Rectal smooth muscle tissue (tissue), 1 donor: ENCODE data around the gene TXNRD2.

Experiments used
- H3K27ac ChIP-seq: one replicate; pipeline ENCODE4 v1.7.0; 2013; ENCODE audit warnings: low read depth, low read length, inconsistent platforms
- H3K27me3 ChIP-seq: one replicate; pipeline ENCODE4 v1.7.0; 2013; ENCODE audit warnings: low read length; ENCODE audit not compliant: control insufficient read depth, insufficient read depth
- H3K36me3 ChIP-seq: one replicate; pipeline ENCODE4 v1.7.0; 2013; ENCODE audit warnings: low read length; ENCODE audit not compliant: control insufficient read depth, insufficient read depth
- H3K4me1 ChIP-seq: one replicate; pipeline ENCODE4 v1.7.0; 2013; ENCODE audit warnings: low read length; ENCODE audit not compliant: control insufficient read depth, insufficient read depth
- H3K4me3 ChIP-seq: one replicate; pipeline ENCODE4 v1.7.0; 2013; ENCODE audit warnings: low read length
- H3K9ac ChIP-seq: one replicate; pipeline ENCODE4 v1.7.0; 2013; ENCODE audit warnings: low read length

TXNRD2 gene

DNA sequence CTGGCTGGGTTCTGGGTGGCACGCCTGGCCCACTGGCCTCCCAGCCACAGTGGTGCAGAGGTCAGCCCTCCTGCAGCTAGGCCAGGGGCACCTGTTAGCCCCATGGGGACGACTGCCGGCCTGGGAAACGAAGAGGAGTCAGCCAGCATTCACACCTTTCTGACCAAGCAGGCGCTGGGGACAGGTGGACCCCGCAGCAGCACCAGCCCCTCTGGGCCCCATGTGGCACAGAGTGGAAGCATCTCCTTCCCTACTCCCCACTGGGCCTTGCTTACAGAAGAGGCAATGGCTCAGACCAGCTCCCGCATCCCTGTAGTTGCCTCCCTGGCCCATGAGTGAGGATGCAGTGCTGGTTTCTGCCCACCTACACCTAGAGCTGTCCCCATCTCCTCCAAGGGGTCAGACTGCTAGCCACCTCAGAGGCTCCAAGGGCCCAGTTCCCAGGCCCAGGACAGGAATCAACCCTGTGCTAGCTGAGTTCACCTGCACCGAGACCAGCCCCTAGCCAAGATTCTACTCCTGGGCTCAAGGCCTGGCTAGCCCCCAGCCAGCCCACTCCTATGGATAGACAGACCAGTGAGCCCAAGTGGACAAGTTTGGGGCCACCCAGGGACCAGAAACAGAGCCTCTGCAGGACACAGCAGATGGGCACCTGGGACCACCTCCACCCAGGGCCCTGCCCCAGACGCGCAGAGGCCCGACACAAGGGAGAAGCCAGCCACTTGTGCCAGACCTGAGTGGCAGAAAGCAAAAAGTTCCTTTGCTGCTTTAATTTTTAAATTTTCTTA lies 27.7 kb upstream of the TXNRD2 start:
- H3K27me3 ChIP-seq: no peaks in the 10 kb centered on the region
- H3K4me1 ChIP-seq: no peaks in the 10 kb centered on the region
- no peak overlapping the region for H3K9ac ChIP-seq
- H3K27ac ChIP-seq: no peak overlapping the region
- H3K4me3 ChIP-seq: no peak overlapping the region
- peaks cover 28% of the 10 kb centered on the region for H3K36me3 ChIP-seq

- no peaks in the 10 kb centered on the region for H3K27me3 ChIP-seq
- H3K36me3 ChIP-seq: peaks cover 34% of the 10 kb centered on the region
- H3K4me1 ChIP-seq: no peaks in the 10 kb centered on the region
- no peak overlapping the region for H3K4me3 ChIP-seq
- H3K27ac ChIP-seq: no peak overlapping the region
- H3K9ac ChIP-seq: no peak overlapping the region
Observed at GRCh38 chr22:19968450-19968891, 26.9 kb upstream of the TXNRD2 start.

DNA sequence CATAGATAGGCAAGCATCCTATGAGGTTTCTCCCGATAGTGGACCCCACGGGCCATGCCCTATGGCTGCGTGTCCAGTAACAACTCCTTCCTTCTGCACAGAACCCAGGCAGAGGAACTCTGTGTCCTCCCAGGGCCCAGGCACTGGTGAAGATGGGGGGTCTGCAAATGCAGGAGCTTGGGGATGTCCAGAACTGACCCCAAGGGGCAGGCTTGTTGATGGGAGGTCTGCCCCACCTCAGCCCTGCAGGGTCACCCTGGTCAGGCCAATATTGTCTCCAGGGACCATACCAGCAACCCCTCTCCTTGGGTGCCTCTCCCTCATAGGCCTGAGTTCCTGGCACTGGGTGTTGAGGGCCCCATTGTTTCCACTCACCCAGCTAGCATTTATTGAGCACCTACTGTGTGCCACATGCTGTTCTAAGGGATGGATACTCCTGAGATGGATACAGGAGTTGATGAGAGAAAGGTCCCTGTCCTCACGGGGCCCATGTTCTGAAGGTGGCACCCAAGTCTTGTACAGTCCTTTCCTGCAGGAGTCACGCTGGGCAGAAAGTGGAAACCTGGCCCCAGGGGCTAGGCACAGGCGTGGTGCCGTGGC lies 26.3 kb upstream of the TXNRD2 start:
- Histone ChIP-seq H3K27ac (no peak overlapping the region), H3K36me3 (peaks cover 34% of the 10 kb centered on the region), H3K9ac (no peak overlapping the region), H3K4me3 (no peak overlapping the region), H3K27me3 (no peaks in the 10 kb centered on the region), H3K4me1 (no peaks in the 10 kb centered on the region)

GRCh38 chr22:19966908-19967750 lies 25.5 kb upstream of the TXNRD2 start:
- H3K4me1 ChIP-seq: no peaks in the 10 kb centered on the region
- no peak overlapping the region for H3K27ac ChIP-seq
- H3K4me3 ChIP-seq: no peak overlapping the region
- H3K9ac ChIP-seq: no peak overlapping the region
- H3K36me3 ChIP-seq: peaks cover 30% of the 10 kb centered on the region
- no peaks in the 10 kb centered on the region for H3K27me3 ChIP-seq

DNA sequence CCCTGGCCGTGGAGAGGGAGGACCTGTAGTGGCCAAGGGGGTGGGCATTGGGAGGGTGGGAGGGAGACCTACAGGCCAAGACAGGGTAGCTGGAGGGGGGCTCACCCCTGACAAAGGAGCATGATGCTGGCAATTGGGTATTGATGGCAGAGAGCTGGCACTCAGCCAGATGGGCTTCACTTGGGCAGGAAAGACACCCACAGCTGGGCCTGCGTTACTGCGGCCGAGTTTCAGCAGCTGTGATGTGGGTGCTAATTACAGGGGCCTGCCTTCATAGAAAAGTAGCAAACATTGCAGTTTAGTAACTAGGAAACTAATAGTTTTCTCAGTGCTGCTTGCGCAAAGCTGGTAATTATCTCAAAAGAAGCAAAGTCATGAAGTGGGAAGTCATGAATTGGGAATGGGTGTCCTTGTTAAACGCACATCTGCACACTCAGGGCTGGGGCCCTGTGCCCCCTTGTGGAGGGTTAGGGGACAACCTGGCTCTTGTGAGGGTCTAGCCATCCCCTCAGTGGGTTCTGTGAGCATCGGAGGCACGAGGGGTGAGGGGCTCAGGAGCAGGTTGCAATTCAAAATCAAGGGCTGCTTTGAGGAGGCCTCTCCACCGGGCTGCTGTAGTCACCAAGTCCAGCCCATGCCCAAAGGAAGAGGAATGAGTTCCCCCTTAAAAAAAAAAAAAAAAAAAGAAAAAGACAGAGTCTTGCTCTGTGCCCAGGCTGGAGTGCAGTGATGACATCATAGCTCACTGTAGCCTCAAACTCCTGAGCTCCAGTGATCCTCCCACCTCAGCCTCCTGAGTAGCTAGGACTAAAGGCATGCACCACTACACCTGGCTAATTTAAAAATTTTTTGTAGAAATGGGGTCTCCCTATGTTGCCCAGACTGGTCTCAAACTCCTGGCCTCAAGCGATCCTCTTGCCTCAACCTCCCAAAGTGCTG lies 24.4 kb upstream of the TXNRD2 start:
- H3K4me3 ChIP-seq: no peak overlapping the region
- no peaks in the 10 kb centered on the region for H3K4me1 ChIP-seq
- no peaks in the 10 kb centered on the region for H3K27me3 ChIP-seq
- peaks cover 29% of the 10 kb centered on the region for H3K36me3 ChIP-seq
- no peak overlapping the region for H3K27ac ChIP-seq
- H3K9ac ChIP-seq: no peak overlapping the region

- Histone ChIP-seq H3K9ac (no peak overlapping the region), H3K4me3 (no peak overlapping the region), H3K4me1 (peaks cover 2% of the 10 kb centered on the region), H3K36me3 (peaks cover 28% of the 10 kb centered on the region), H3K27ac (no peak overlapping the region), H3K27me3 (no peaks in the 10 kb centered on the region)
Observed at GRCh38 chr22:19964701-19965386, 23.2 kb upstream of the TXNRD2 start.

DNA sequence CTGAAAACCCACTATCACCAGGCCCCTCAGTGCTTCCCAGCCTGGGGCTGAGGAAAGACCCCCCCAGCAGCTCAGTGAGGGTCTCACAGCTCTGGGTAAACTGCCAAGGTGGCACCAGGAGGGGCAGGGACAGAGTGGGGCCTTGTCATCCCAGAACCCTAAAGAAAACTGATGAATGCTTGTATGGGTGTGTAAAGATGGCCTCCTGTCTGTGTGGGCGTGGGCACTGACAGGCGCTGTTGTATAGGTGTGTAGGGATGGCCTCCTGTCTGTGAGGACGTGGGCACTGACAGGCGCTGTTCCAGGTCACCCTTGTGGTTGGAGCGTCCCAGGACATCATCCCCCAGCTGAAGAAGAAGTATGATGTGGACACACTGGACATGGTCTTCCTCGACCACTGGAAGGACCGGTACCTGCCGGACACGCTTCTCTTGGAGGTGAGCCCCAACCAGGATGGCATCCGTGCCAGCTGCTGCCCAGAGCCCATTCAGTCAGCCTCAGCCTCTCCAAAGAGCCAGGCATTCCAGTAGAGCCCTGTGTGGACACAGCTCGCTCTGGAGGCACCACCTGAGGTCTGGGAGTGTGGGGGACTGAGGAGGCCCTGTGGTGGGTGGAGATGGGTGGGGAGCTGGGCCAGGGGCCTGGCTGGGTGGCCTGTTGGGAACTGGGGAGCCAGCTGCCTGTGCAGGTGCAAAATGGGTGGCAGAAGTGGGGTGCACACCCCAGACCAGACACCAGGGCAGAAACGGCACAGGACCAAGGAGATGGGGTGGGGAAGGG lies 22.4 kb upstream of the TXNRD2 start:
- peaks cover 25% of the 10 kb centered on the region for H3K36me3 ChIP-seq

DNA sequence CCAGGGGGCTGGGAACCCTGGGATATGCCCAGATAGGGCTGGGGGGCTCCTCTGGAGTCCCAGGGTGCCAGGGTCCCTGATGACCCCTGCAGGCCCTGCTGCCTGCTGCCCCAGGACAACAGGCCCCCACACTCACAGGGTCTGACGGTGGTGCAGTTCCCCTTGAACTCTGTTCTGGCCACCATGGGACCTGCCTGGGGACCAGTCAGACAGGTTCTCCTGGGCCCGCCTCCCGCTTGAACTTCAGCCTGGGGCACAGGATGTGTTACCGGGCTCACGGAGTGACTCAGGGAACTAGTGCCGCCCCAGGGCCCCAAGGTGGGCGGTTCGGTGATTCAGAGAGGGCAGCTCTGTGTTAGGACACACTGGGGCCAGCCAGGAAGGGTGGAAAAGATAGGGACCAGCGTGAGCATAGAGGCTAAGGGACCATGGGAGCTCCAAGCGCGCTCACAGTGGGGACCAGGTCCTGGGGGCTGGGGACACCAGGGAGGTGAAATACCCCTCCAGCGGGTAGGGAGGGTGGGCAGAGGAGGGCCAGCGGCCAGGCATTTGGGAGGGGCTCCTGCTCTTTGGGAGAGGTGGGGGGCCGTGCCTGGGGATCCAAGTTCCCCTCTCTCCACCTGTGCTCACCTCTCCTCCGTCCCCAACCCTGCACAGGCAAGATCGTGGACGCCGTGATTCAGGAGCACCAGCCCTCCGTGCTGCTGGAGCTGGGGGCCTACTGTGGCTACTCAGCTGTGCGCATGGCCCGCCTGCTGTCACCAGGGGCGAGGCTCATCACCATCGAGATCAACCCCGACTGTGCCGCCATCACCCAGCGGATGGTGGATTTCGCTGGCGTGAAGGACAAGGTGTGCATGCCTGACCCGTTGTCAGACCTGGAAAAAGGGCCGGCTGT lies 21.5 kb upstream of the TXNRD2 start:
- no peak overlapping the region for H3K9ac ChIP-seq
- no peaks in the 10 kb centered on the region for H3K27me3 ChIP-seq
- no peak overlapping the region for H3K27ac ChIP-seq
- peak overlapping the region; percentile 23 for H3K4me3 ChIP-seq
- peaks cover 20% of the 10 kb centered on the region for H3K36me3 ChIP-seq
- H3K4me1 ChIP-seq: peaks cover 5% of the 10 kb centered on the region

More for the DNA sequence above, 22.4 kb upstream of the TXNRD2 start:
- no peak overlapping the region for H3K27ac ChIP-seq
- H3K4me1 ChIP-seq: peaks cover 5% of the 10 kb centered on the region
- H3K9ac ChIP-seq: no peak overlapping the region
- H3K27me3 ChIP-seq: no peaks in the 10 kb centered on the region
- H3K4me3 ChIP-seq: no peak overlapping the region

- Histone ChIP-seq H3K4me1 (peaks cover 5% of the 10 kb centered on the region), H3K9ac (no peak overlapping the region), H3K27me3 (no peaks in the 10 kb centered on the region), H3K4me3 (peak overlapping the region; percentile 23), H3K36me3 (peaks cover 16% of the 10 kb centered on the region), H3K27ac (no peak overlapping the region)
Observed at GRCh38 chr22:19962246-19962908, 20.8 kb upstream of the TXNRD2 start.

GRCh38 chr22:19961868-19962245 lies 20.2 kb upstream of the TXNRD2 start:
- no peak overlapping the region for H3K27ac ChIP-seq
- H3K36me3 ChIP-seq: peaks cover 14% of the 10 kb centered on the region
- H3K27me3 ChIP-seq: no peaks in the 10 kb centered on the region
- no peak overlapping the region for H3K9ac ChIP-seq
- peaks cover 5% of the 10 kb centered on the region for H3K4me1 ChIP-seq
- H3K4me3 ChIP-seq: no peak overlapping the region
